AG20443 (cell line): Measurements from ENCODE around the gene DPH1.
"Not testable (repeated sequence)": the region's sequence is repeated elsewhere in the genome, so short reads cannot be mapped to it uniquely, and the experiment has no call there.

Experiments
- DNase-seq: peaks from one replicate; pipeline ENCODE4 v3.0.0; 2012; ENCODE audit warnings: low spot score, mixed read lengths

Gene DPH1

DNA sequence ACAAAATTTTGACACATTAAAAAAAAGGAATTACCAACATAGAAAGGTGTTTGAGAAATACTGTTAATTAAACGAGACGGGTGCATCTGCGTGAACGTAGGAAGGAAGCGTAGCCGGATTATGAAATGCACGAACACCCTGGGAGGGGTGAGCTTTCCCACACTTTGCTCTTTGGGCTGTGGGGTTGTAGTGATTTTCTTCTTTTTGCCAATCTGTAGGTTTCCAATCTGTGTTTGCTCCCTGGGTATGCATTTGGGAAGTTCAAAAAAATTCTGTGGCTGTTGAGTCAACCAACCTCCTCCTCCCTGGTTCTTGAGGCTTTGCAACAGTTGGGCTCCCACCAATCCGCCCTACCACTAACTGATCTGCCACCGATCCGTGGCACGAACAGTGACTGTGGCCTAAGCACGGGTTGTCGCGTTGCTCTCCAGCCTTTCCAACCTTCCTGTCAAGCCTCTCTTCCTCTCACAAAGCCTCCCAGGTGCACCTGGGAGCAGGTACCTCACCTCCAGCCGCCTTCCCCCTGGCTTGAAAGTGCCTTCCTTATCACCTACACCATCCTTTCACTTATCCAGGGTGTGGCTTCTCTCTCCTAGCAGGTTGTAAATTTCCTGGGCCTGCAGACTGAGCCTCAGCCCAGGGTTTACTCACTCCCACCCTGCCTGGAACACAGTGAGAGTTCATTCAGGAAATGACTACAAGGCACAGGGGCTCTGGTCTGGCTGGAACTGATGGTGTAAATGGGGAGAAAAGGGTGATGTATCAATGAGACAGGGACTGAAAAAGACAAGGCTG lies 21.4 kb upstream of the DPH1 start:
- no peak for DNase-seq

DNA sequence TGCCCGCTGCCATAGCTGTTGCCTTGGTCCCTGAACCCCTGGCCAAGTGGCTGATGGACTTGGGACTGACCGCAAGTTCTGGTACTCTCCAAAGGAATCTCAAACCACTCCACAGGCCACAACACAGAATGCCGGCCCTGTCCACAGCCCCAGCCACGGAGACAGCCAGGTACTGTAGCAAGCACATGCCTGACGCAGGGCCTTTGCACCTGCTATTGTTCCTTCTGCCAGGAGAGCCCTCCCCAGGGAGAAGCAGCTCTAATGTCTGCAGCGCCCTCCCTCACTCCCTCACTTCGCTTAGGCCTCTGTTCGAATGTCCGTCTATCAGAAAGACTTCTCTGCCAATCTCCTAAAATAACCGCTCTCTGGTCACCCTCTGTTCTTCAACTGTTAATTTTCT lies 20.2 kb upstream of the DPH1 start:
- DNase-seq, result no peak

DNA sequence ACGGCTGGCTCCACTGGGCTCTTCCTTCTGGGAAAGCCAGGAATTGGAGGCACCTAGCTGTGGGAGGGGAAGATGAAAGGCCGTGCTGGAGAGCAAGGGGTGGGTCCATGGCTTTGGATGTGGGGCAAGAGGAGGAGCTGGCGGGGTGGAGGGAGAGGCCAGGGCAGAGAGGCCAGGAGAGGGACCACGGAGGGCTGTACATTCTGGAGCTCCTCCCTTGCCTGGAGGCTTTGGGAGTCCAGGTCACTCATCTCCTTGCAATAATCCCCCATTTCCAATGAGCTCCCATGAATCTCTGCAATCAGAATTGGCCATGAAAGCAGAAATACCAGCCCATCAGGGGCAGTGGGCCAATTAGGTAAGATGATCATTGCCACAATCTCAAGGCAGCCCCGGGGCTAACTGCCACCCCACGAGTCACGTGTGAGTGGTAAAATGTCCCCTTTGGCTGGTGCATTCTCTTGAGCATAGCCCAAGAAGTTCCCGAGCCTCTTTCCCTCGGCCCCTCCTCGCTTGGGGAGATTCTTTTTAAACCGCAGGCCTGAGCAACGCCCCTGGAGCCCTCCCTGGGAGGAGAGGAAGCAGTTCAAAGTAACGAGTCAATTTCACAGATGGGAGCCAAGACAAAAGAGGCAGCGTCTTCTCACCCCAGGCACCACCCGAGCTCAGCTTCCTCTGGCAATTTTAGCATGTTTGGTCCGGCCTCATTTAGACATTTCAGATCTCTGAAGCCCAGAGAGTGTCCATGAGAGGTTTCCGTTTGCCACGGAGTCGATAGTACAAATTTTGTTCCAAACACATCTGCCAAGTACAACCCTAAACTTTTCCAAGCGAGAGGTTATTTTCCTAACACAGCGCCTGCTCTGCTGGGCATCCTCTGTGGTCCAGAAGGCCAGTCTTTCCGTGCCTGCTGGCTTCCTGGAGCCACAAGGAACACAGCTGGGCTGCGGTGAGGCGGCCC lies 18.3 kb upstream of the DPH1 start:
- peak; percentile 89 for DNase-seq

DNA sequence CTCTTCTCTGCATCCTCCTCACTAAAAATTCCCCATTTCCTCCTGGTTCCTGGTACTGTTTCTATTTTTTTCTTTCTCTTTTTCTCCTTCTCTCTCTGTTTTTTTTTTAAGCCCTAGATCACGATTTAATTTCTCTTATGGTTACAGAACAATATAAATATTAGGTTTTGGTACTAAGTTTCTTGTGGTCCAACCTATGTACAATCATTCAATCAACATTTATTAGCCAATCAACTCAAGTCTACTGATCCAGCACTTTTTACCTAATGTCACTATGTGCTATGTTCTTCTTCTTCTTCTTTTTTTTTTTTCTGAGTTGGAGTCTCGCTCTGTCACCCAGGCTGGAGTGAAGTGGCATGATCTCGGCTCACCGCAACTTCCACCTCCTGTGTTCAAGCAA lies 17.5 kb upstream of the DPH1 start:
- DNase-seq, result no peak

DNA sequence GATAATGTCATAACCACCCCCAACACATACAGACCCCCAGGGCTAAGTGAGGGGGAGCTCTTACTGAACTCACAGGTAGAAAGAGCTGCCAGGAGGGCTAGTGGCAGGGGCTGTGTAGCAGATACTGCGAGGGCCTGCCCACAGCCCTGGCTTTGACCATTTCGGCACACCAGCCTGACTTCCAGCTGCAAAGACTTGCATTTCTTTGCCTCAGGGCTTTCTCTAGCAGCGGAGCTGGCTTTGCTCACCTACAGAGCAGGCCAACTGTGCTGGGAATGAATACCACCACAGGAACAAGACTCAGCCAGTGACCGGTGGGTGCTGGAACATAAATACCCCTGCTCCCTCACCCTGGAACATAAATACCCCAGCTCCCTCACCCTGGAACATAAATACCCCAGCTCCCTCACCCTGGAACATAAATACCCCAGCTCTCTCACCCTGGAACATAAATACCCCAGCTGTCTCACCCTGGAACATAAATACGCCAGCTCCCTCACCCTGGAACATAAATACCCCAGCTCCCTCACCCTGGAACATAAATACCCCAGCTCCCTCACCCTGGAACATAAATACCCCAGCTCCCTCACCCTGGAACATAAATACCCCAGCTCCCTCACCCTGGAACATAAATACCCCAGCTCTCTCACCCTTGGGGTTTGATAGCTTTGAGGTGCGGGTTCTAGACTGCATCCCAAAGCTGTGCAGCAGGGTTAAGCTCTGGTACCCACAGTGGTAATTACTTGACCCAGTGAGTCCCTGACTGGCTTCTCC lies 16.5 kb upstream of the DPH1 start:
- not testable (repeated sequence) for DNase-seq

DNA sequence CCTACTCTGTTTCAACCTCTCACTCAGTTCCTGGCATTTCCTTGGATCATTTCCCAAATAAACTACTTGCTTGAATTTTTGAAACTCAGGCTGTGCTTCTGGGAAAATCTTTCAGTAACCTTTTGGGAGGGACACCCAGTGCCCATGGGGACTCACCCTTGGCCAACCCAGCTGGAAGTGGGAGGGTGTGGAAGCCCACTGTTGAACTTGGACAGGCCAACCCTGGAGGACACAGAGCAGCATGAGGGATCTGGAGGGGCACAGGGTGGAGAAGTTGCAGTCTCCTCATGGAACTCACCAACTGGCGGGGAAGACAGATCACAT lies 16.0 kb upstream of the DPH1 start:
- no peak for DNase-seq

DNA sequence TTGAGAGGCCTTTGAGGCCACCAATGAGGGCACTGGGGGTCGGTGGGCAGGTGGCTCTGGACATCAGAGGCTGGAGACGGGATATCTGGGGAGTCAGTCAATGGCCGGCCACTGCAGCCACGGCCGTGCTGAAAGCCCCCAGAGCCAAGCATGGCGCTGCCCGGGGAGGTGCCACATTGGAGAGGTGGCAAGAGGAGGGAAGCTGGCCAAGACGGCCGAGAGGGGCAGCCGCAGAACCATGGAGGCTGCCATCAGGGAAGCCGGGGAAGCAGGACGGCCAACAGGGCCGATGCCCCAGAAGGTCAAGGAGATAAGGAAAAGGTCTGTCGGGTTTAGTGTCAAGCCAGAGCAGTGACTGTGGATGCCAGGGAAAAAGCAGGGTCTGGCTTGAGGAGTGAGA lies 14.6 kb upstream of the DPH1 start:
- no peak for DNase-seq

DNA sequence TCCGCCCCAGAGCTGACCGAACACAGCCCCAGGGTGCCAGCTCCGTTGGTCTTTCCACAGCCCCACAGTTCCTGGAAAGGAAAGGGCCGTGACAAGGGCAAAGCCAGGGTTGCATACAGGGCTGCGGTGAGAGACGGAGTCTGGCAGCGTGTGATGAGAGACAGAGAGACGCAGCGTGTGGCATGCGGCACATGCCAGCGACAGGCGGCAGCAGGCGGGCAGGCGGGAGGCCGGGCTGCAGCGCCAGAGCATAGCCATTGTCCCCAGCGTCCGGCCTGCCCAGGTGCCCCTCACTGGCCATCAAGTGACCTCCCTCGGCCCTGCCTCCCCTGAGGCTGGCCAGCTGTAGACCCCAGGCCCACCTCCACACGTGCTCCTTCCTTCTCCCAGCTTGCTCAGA lies 13.5 kb upstream of the DPH1 start:
- no peak for DNase-seq

DNA sequence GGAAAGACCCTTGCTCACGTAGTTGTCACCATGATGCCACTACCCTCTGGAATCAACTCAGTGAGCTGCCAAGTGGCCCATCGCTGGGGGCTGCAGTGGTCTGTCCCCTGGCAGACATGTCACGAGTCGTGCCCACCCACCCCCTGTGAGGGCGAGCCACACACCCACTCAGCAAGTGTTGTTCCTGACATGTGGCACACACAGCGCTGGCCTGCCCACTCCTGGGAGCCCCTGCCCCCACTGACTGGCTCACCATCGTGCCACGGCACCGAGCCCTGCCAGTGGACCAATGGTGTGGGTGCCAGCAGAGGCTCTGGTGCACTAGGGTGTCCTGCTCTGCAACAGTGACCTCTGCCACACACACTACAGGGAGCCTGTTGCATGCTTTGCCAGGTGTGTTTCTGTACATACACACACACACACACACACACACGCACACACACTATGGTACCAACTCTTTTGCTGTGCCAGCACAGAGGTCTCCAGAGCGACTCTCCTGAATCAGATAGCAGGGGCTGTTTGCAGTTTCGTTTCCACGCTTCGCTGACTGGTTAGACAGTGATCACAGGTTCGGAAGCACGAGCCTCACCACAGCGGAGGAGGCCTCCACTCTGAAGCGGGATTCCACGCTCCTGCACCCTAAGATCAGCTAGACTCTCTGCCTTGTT lies 12.5 kb upstream of the DPH1 start:
- DNase-seq, result no peak

DNA sequence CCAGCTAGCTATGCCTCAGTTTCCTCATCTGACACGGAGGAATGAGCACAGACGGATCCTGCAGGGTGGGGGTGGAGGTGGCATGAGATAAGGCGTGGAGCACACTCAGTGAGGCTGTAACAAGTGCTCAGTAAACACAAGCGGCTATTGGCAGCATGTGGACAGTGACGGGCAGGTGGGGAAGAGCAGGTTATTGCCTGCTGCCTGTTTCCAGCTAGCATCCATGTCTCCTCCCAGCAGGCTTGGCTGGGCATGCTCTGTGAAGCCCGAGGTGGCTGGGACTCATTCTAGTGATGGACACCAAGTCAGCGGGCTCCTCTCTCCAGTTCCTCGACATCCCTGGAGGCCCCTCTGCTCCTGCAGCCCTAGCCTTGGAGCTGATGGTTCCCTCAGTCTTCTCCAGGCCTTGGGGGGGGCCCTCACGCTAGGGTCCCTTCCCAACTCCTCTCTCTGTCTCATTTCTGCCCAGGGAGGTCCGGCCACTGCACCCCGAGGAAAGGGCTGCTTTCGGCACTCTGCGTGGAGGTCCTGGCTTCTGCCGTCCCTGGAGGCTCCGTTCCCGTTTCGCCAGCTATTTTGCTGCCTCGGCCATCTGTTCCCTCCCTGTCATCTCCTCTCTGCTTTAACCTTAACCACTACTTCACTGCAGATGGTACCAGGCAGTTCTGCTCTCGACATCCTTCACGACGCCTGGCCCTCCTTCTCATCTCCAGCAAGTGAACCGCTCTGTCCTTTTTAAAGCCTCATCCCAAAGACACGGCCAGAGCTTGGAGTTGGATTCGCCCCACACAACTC lies 11.0 kb upstream of the DPH1 start:
- DNase-seq, result no peak

DNA sequence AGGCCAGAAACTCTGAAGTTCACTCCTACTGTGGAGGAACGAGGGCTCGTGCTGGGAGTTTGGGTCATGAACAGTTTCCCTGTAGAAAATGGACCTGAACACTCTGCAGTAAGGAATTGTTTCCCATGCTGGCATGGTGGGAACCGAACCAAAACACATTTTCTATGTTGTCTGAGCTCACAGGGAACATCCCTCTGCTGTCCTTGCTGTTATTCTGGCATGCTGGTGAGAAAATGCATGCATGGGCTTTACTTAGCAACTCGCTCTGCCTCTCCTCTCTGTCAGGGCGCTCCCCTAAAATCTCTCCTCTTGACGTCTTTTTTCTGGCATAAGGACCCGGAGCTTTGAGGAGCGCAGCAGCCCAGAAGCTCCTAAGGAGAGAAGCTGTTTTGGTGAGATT lies 10.2 kb upstream of the DPH1 start:
- no peak for DNase-seq

DNA sequence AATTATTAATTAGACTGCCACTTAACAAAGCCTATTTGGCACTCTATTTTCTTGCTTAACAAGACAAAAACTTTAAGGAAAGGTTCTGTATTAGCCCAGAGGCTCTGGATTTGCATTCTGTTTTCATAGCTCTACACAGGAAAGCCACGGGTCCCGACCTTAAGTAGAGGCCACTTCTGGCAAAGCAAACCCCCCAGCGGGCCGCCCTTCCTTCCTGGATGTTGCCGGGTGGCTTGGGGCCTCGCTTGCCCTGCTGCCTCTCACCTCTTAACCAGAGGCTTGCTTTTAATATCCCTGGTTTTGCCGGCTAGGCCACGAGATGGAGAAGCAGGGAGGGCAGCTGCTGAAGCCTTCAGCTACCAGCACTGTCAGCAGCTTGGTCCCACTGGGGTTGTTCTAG lies 9.2 kb upstream of the DPH1 start:
- DNase-seq, result no peak

DNA sequence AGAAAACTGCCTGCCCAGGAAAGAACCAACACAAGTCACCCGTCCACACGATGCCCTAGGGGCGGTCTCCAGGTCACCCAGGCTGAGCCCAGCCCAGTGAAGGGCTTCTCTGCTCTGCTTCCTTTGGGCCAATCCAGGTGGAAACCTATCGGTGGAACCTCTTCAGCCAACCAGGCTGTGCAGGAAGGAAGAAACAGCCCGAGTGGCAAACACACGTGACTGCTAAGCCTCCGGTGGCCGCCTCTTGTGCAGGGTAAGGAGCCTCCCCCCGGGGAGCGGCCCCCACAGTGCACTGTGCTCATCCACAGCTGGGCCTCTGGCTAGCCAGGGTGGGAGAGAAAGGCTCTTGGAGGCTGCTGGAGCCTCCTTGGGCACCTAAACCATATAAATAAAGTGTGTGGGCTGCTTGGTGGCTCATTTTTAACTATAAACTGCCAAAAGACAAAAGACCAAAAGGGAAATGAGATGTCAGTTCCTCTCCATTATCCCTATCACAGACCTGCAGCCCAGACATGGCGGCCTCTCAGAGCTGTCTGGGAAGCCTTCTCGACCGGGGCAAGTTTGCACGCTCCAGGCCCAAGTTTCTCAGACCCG lies 7.2 kb upstream of the DPH1 start:
- no peak for DNase-seq

DNA sequence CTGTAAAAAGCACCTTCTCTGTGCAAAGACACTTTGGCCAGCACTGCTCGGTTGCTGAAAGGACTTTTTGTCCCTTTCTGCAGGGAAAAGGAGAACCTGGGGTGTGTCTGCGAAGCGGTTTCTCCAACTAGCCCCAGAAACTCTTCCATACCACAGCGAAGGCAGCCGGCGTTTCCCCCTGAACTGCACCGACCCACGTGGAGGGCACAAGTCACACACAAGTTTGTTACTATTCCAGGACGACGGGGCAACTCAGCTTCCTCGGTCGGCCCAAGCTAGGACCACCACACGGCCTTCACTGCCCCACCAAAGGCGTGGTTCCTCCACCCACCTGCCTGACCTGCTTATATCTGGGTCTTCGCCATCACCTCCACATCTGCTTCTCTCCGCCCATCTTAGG lies 6.7 kb upstream of the DPH1 start:
- DNase-seq, result no peak

DNA sequence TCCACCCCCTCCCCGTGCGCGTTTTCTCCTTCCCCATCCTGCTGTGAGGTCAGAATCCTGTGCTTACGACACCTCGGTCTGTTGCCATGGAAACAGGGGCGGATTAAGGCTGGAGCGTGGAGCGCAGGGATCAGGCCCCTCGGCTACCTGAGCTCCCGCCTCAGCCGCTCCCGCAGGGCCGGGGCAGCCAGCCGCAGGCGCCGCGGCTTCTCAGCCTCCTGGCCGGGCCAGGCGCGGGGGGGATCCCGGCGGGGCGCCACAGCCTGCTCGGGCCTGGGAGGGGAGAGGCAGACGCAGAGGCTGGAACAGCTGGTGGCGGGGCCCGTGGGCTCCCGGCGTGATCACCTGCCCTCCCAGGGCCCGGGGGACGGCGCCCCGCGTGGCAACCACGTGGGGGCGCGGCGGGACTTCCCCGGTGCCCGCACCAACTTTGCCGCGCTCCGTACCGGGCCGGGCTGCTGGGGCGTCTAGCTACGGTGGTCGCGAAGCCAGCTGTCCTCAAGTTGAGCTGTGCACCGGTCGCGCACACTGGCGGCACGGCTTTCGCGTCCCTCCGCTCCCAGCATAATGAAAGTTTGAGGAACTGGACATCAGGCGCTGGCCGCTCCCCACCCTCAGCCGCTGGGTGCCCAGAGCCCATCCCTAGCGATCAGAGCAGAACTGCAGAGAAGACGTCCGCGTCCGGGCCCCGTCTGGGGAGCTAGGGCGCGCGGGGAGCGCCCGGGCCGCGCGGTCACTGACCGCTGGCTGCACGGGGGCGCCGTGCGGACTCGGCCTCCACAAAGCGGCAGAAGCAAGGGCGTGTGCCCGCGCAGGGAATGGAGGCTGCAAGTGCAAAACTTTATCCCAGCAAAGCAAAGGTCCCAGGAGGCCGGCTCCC lies 6.0 kb upstream of the DPH1 start:
- DNase-seq, result peak; percentile 58

DNA sequence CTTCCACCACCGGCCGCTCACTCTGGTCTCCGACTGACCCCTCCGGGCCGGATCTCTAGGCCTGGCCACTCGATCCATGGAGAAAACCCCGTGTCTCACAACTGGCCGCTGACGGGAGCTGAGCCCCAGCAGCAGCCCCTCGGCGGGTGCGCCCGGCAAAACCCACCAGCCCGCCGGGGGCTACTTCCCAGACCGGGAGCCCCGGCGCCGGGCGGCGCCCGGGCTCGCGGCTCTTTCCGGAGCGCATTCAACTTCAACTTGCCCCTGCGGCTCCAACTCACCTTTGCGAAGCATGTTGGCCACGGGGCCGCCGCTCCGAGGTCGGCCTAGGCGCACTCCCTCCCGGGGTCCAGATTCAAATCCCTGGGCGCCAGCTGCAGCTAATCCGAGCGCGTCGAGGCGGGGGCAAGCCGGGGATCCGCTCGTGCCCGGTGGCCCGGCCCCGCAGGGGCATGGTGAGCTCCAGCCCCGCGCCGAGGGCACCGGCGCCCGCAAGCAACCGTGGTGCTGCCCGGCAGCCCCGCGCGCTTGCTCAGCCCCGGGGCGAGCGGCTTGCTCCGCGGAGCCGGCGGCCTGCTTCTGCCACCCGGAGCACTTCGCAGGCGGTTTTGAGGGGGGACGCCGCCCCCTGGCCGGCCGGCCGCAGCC lies 5.3 kb upstream of the DPH1 start:
- peak; percentile 32 for DNase-seq

DNA sequence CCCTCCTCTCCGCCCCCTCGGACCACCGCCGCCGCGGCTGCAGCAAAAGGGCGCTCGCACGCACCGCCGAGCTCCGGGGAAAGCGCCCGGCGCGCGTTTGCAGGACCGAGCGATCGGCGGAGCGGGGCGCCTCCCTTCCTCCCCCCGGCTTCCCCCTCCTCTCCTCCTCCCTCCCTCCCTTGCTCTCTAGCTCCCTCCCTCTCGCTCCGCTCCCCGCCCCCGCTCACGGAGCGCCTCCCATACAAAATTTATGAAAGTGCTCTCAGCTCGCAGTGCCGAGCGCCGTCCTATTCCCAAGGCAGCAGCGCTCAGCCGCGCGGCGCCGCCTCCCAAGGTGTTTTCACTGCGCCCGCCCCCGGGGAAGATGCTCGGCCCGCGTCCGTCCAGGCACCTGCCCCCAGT lies 4.7 kb upstream of the DPH1 start, which contains the start of gene RTN4RL1:
TSS of gene RTN4RL1 (minus strand) at position 115 of the 402 bp plus-strand sequence. CDS start 469 bp downstream, outside the sequence.
- peak; percentile 80 for DNase-seq

DNA sequence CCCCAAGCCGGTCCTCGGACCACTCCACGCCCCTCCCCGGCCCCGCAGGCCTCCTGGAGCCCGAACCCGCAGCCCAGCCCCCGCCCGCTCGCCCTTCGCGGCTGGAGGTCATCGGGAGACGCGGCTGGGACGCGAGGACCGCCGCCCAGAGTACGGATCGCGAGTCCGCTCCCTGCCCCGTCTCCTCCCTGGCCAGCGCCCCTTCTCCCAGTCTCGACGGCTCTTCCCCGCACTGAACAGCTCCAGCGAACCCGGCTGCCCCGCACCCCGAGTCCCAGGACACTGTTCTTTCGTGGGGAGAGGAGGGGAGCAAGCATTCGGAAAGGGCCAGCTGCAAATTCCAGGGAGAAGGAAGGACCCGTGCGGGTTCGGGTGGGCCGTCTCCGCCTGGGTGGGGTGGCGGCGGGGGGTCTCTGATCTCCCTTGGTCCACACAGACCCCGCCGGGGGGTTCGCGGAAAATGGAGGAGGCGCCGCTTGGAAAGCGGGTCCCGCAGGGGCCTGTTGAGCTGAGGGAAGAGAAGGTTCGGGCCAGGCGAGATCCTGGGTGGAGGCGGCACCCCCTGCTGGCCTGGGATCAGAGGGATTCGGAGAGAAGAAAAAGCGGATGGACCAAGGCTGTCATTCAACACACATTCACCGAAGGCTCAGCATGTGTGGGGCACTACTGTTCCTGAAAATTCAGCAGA lies 4.2 kb upstream of the DPH1 start:
- peak; percentile 86 for DNase-seq
